Measurements from ENCODE around the gene COPS2. TPM values are rescaled to one million over a fixed set of nuclear protein-coding genes. Genes with fewer than 3 reads are reported as not detected.

The COPS2 gene
- polyA plus RNA-seq, 1 donor (not counting 4 experiments of a cell fraction or from before 2014, with no cell fraction given) = 114 TPM

DNA sequence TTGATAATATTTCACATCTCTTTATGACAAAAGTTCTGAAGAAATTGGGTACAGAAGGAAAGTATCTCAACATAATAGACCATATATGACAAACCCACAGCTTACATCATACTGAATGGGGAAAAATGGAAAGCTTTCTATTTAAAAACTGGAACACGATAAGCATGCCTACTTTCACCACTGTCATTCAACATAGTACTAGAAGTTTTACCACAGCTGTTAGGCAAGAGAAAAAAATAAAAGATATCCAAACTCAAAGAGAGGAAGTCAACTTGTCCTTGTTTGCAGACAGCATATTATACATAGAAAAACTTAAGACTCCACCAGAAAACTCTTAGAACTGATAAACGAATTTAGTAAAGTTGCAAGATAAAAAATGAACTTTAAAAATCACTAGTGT lies 40.3 kb downstream of the COPS2 start:
- no peak overlapping the region for H3K4me3 ChIP-seq (ENCODE audit: control insufficient read depth in 2 of 3, extremely low read depth in 1 of 3, insufficient read depth in 2 of 3, low read depth in 1 of 3, low read length in 3 of 3)
- DNase-seq (ENCODE audit: low read depth, low spot score) (no peak), FAIRE-seq (no peak)
- peaks cover 0 to 5% of the 10 kb centered on the region in 2 experiments for H3K36me3 ChIP-seq (ENCODE audit: control insufficient read depth in 2 of 2, extremely low read depth in 1 of 2, insufficient read depth in 2 of 2, low read length in 2 of 2)
- H3K9me3 ChIP-seq (ENCODE audit: control insufficient read depth, low read depth, low read length) = no peaks in the 10 kb centered on the region
- dilution Hi-C loops (cut with MboI; ENCODE audit: extremely low pct_ligation_motif_present, low sequenced_read_pairs) = no loop called here
- no peak overlapping the region for H2AFZ ChIP-seq (ENCODE audit: control insufficient read depth, low read length)
- no peaks in the 10 kb centered on the region for H3K27me3 ChIP-seq (ENCODE audit: control insufficient read depth, extremely low read depth, insufficient read depth, low read length)
- no peak overlapping the region for H3K27ac ChIP-seq (ENCODE audit: control insufficient read depth, insufficient read depth, low read length)
- H3K4me2 ChIP-seq (ENCODE audit: control insufficient read depth, extremely low read depth, insufficient read depth, low read depth, low read length) = no peak overlapping the region
- H3K4me1 ChIP-seq (ENCODE audit: control insufficient read depth, extremely low read depth, insufficient read depth, low read length) = no peaks in the 10 kb centered on the region
- TF ChIP-seq, protein P1, sequence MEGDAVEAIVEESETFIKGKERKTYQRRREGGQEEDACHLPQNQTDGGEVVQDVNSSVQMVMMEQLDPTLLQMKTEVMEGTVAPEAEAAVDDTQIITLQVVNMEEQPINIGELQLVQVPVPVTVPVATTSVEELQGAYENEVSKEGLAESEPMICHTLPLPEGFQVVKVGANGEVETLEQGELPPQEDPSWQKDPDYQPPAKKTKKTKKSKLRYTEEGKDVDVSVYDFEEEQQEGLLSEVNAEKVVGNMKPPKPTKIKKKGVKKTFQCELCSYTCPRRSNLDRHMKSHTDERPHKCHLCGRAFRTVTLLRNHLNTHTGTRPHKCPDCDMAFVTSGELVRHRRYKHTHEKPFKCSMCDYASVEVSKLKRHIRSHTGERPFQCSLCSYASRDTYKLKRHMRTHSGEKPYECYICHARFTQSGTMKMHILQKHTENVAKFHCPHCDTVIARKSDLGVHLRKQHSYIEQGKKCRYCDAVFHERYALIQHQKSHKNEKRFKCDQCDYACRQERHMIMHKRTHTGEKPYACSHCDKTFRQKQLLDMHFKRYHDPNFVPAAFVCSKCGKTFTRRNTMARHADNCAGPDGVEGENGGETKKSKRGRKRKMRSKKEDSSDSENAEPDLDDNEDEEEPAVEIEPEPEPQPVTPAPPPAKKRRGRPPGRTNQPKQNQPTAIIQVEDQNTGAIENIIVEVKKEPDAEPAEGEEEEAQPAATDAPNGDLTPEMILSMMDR (optimal IDR thresholded peaks at IDR 0.05 in 1 of 3, IDR thresholded peaks at IDR 0.05 in 1 of 3, conservative IDR thresholded peaks at IDR 0.05 in 1 of 3; ENCODE audit: extremely low read depth in 1 of 3, insufficient read depth in 2 of 3, low read length in 3 of 3) = no peak
- no peak for TF ChIP-seq EZH2 (IDR thresholded peaks at IDR 0.05; ENCODE audit: low read length)
- no peaks in the 10 kb centered on the region for H3K79me2 ChIP-seq (ENCODE audit: control insufficient read depth, insufficient read depth, low read length)
- H4K20me1 ChIP-seq (ENCODE audit: control insufficient read depth, extremely low read depth, insufficient read depth, low read length) = no peaks in the 10 kb centered on the region
- H3K9me1 ChIP-seq (ENCODE audit: control insufficient read depth, extremely low read depth, insufficient read depth, low read length) = no peaks in the 10 kb centered on the region
- no peak overlapping the region for H3K9ac ChIP-seq (ENCODE audit: control insufficient read depth, extremely low read depth, insufficient read depth, low read length)

DNA sequence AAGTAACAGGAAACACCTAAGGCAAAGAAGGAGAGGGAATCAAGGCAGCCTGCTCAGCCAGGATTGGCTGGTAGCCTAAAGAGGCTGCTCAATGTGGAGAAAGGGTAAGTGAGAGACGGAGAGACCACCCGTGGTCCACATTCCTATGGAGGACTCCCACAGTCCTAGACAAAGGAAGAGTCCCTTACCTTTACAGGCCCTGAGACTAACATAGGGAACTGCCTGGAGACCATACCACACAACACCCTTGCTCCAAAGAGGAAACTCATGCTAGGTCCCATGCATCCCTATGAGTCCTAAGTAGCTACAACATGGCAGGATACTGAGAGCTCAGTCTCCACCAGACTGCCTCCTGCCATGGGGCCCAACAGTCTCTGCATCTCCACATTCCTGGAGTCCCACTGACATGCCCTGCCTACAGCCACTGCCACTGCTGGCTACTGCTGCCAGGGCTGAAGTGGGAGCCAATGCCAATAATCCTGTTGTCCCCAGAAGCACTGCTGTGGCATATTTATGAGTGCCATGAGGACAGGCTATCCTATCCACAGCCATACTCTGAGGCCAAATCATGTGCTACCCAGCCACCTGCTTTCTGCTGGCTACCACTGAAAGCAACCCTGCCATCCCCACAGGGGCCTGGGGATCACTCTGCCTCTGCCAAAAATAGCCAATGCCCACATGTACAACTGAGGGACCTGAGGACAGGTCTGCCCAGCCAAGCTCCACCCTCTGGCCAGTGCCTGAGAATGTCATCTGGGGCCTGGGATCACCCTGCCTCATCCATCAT lies 45.0 kb downstream of the COPS2 start:
- Histone ChIP-seq H2AFZ (ENCODE audit: control insufficient read depth, low read length) (no peak overlapping the region), H3K27me3 (ENCODE audit: control insufficient read depth, extremely low read depth, insufficient read depth, low read length) (no peaks in the 10 kb centered on the region), H3K4me3 (ENCODE audit: control insufficient read depth in 2 of 3, extremely low read depth in 1 of 3, insufficient read depth in 2 of 3, low read depth in 1 of 3, low read length in 3 of 3) (no peak overlapping the region), H3K9ac (ENCODE audit: control insufficient read depth, extremely low read depth, insufficient read depth, low read length) (no peak overlapping the region), H3K79me2 (ENCODE audit: control insufficient read depth, insufficient read depth, low read length) (no peaks in the 10 kb centered on the region), H3K36me3 (ENCODE audit: control insufficient read depth in 2 of 2, extremely low read depth in 1 of 2, insufficient read depth in 2 of 2, low read length in 2 of 2) (peaks cover 0 to 11% of the 10 kb centered on the region in 2 experiments), H3K9me3 (ENCODE audit: control insufficient read depth, low read depth, low read length) (no peaks in the 10 kb centered on the region), H3K27ac (ENCODE audit: control insufficient read depth, insufficient read depth, low read length) (no peak overlapping the region), H3K4me2 (ENCODE audit: control insufficient read depth, extremely low read depth, insufficient read depth, low read depth, low read length) (no peak overlapping the region), H3K9me1 (ENCODE audit: control insufficient read depth, extremely low read depth, insufficient read depth, low read length) (no peaks in the 10 kb centered on the region), H4K20me1 (ENCODE audit: control insufficient read depth, extremely low read depth, insufficient read depth, low read length) (no peaks in the 10 kb centered on the region), H3K4me1 (ENCODE audit: control insufficient read depth, extremely low read depth, insufficient read depth, low read length) (no peaks in the 10 kb centered on the region)
- no peak for DNase-seq (ENCODE audit: low read depth, low spot score)
- no peak for TF ChIP-seq EZH2 (IDR thresholded peaks at IDR 0.05; ENCODE audit: low read length)
- TF ChIP-seq, protein P1 (optimal IDR thresholded peaks at IDR 0.05 in 1 of 3, IDR thresholded peaks at IDR 0.05 in 1 of 3, conservative IDR thresholded peaks at IDR 0.05 in 1 of 3; ENCODE audit: extremely low read depth in 1 of 3, insufficient read depth in 2 of 3, low read length in 3 of 3) = no peak
- FAIRE-seq = no peak
- dilution Hi-C loops (cut with MboI; ENCODE audit: extremely low pct_ligation_motif_present, low sequenced_read_pairs) = no loop called here

All from keratinocyte (primary cell).